Heart left ventricle (tissue), 16 donors: ENCODE measurements around the gene NIM1K. TPM values are rescaled to one million over a fixed set of nuclear protein-coding genes. Genes with fewer than 3 reads are reported as not detected.
"Not testable (repeated sequence)": the region's sequence is repeated elsewhere in the genome, so short reads cannot be mapped to it uniquely, and the experiment has no call there.

ENCODE experiments used
- ATAC-seq, 4 donors: fragments of 200-7000 bp; cut with Tn5 transposase; one replicate each; pipeline ENCODE4 v1.9.1; 2020 to 2022; ENCODE audit warnings: moderate library complexity in 4 of 4, mild to moderate bottlenecking in 3 of 4, moderate number of reproducible peaks in 1 of 4
- DNase-seq, 5 donors: peaks; one replicate each; pipeline ENCODE4 v3.0.0-alpha.2; 2020
- H3K27ac ChIP-seq, 12 donors: fragments of 200-600 bp; sonication (generic) in 4 of 12; one replicate each; pipeline versions ENCODE4 v1.5.0 to v1.8.0; 2016 to 2022; ENCODE audit warnings: mild to moderate bottlenecking in 2 of 12
- H3K27me3 ChIP-seq, 9 donors: fragments of 200-600 bp; sonication (generic) in 2 of 9; one replicate each; pipeline versions ENCODE4 v1.5.1 to v1.8.0; 2016 to 2022; ENCODE audit warnings: mild to moderate bottlenecking in 3 of 9
- H3K36me3 ChIP-seq, 9 donors: fragments of 200-600 bp; sonication (generic) in 2 of 9; one replicate each; pipeline versions ENCODE4 v1.5.0 to v1.8.0; 2018 to 2022; ENCODE audit warnings: mild to moderate bottlenecking in 2 of 9
- H3K4me1 ChIP-seq, 12 donors: fragments of 200-600 bp; sonication (generic) in 4 of 12; one replicate each; pipeline versions ENCODE4 v1.5.0 to v1.8.0; 2016 to 2022; ENCODE audit warnings: mild to moderate bottlenecking in 3 of 12
- H3K4me3 ChIP-seq, 12 donors: fragments of 200-600 bp; sonication (generic) in 4 of 12; one replicate each; pipeline versions ENCODE4 v1.5.0 to v1.8.0; 2017 to 2022; ENCODE audit warnings: mild to moderate bottlenecking in 9 of 12, moderate library complexity in 4 of 12
- H3K9me3 ChIP-seq, 12 donors: fragments of 200-600 bp; sonication (generic) in 4 of 12; one replicate each; pipeline versions ENCODE4 v1.5.0 to v1.8.0; 2016 to 2022; ENCODE audit warnings: mild to moderate bottlenecking in 1 of 12
- CTCF ChIP-seq, 12 donors: fragments of 200-600 bp; sonication (generic) in 4 of 12; IDR thresholded peaks; one replicate each; pipeline versions ENCODE4 v1.5.0 to v1.8.0; 2018 to 2022; ENCODE audit warnings: antibody characterized with exemption in 12 of 12, mild to moderate bottlenecking in 5 of 12
- POLR2A ChIP-seq, 2 donors: fragments of 450-650 bp; IDR thresholded peaks; one replicate each; pipeline ENCODE4 v1.6.1; 2017; ENCODE audit warnings: antibody characterized with exemption in 2 of 2, mild to moderate bottlenecking in 2 of 2, moderate library complexity in 2 of 2
- WGBS, 4 donors: extraction: QIAGEN DNeasy Blood & Tissue Kit in 2 of 4; methylation state at CpG; one replicate each; pipeline versions ENCODE4 v1.1.5 to v1.1.7; 2013 to 2018; 5-methylcytosine and 5-hydroxymethylcytosine counted together
- intact Hi-C, 10 donors: fragments of 100-400 bp; cut with DNase I; formaldehyde crosslinking; loops; one replicate each; pipeline versions ENCODE4 v1.11.1 to v1.14.2; 2022
- polyA plus RNA-seq, 2 donors: library from polyadenylated mRNA; stranded (reverse); fragments of 200-250 nt; gene quantifications; one replicate each; pipeline ENCODE4 v1.2.3, GENCODE V29; 2013
- total RNA-seq, 9 donors: library from RNA; depleted of rRNA in 2 of 9; stranded (reverse); fragments of >200 nt in 2 of 9; fragmentation: NEBNext Ultra II Directional in 3 of 9; extraction: Animal tissue kit (Norgen Biotek cat#: 25700) in 3 of 9; gene quantifications; one replicate each; pipeline versions ENCODE4 v1.1.0 to v1.2.4, GENCODE V29; 2016 to 2023
- donor health status: ischemic (EF 13 %, LVEDD 7.1; RV severe dilation, severe dysfunction).
- donor health status: healthy with polysubstance abuse.
- donor health status: DM: no; HTN: yes; CAD: no.
- donor health status: DM: no; HTN: no; CAD: no.
- donor health status: ischemic (EF 25% LVEDD 6.9; RV normal size, moderate dysfunction).
- donor health status: ischemic (EF 25% LVEDD 5.7; RV mildly dilated, moderate dysfunction).
- donor health status: healthy.
- donor health status: DM: yes; HTN: yes; CAD: no.
- donor health status: ischemic (EF 35%, LVEDD 5.7; RV mildly dilated, moderate dysfunction).
- donor health status: nonischemic (EF 11% LVEDD 7.7; RV severe dilation, severe dysfunction).
- donor health status: DM: yes; HTN: yes; CAD: no.
- donor health status: PGD.
- donor health status: ischemic (EF 29% LVEDD 5.4; RV normal size, mild dysfunction).
- donor health status: nonischemic (EF 23%, LVEDD 6.1; RV moderate dilation, normal function).

Gene NIM1K
- total and polyA plus RNA-seq, 11 donors = 0.11 to 1.4 (median 0.44) TPM; not detected in 2

GRCh38 chr5:43316421-43316820, 124.4 kb downstream of the NIM1K start:
- intact Hi-C loops = loop anchor here in 6 of 10 donors (10.0 kb wide), 3 partner anchors 168 to 252 kb away; partner anchors contain the start of genes TMEM267 (in 4 of the 6) and ZNF131 (in 3 of the 6)
- ATAC-seq (no peak), DNase-seq (no peak)
- 78 to 82% (median 79%) methylated on average over 5 of the region's 5 CpGs for WGBS, 4 donors
- Histone ChIP-seq H3K27me3 (no peaks in the 10 kb centered on the region), H3K27ac (no peak overlapping the region), H3K4me1 (peaks cover 0 to 21% (median 12%) of the 10 kb centered on the region in 12 donors), H3K36me3 (no peaks in the 10 kb centered on the region), H3K9me3 (no peaks in the 10 kb centered on the region), H3K4me3 (no peak overlapping the region)
- TF ChIP-seq POLR2A (IDR thresholded peaks at IDR 0.05) (no peak), CTCF (IDR thresholded peaks at IDR 0.05) (no peak)

DNA sequence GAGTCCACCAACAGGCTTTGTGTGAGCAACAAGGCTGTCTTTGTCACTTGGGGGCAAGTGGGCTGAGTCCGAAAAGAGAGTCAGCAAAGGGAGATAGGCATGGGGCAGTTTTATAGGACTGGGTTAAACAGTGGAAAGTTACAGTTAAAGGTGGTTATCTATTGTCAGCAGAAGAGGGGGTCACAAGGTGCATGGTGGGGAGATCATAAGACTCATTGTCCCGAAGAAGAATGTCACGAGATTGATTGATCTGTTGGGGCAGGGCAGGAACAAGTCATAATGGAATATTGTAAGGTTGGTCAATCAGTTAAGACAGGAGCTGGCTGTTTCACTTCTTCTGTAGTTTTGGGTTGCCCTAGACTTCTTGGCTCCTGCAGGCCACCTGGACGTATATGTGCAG, 128.8 kb downstream of the NIM1K start:
- H3K27me3 ChIP-seq = no peaks in the 10 kb centered on the region
- WGBS, 4 donors = 69 to 90% (median 83%) methylated on average over 4 of the region's 4 CpGs
- TF ChIP-seq POLR2A (IDR thresholded peaks at IDR 0.05) (no peak), CTCF (IDR thresholded peaks at IDR 0.05) (no peak)
- intact Hi-C loops = no loop called here
- no peak overlapping the region for H3K4me3 ChIP-seq
- no peak overlapping the region for H3K27ac ChIP-seq
- ATAC-seq = no peak
- no peaks in the 10 kb centered on the region for H3K4me1 ChIP-seq
- no peak for DNase-seq
- H3K36me3 ChIP-seq = no peaks in the 10 kb centered on the region
- no peaks in the 10 kb centered on the region for H3K9me3 ChIP-seq

- intact Hi-C loops, ATAC-seq: not testable (repeated sequence)
- WGBS, 4 donors = 66 to 84% (median 75%) methylated on average over 3 of the region's 3 CpGs
Observed at GRCh38 chr5:43323488-43323887, 131.5 kb downstream of the NIM1K start.

DNA sequence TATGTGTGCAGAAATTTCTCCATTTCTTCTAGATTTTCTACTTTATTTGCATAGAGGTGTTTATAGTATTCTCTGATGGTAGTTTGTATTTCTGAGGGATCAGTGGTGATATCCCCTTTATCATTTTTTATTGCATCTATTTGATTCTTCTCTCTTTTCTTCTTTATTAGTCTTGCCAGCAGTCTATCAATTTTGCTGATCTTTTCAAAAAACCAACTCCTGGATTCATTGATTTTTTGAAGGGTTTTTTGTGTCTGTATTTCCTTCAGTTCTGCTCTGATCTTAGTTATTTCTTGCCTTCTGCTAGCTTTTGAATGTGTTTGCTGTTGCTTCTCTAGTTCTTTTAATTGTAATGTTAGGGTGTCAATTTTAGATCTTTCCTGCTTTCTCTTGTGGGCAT, 133.6 kb downstream of the NIM1K start:
- H3K9me3 ChIP-seq, H3K27ac ChIP-seq, H3K4me1 ChIP-seq, H3K36me3 ChIP-seq, DNase-seq, ATAC-seq, H3K27me3 ChIP-seq, H3K4me3 ChIP-seq, intact Hi-C loops: not testable (repeated sequence)

More at GRCh38 chr5:43323488-43323887, 131.5 kb downstream of the NIM1K start:
- H3K9me3 ChIP-seq, H3K36me3 ChIP-seq, DNase-seq, H3K4me3 ChIP-seq, H3K27ac ChIP-seq, H3K4me1 ChIP-seq, H3K27me3 ChIP-seq: not testable (repeated sequence)

Other genes starting within 250 kb of the NIM1K start
- gene ANXA2R, start 151.9 kb upstream of the NIM1K start, total RNA-seq = 1 to 10 TPM in 7 of 9 donors, under 1 TPM in 2; 0.49 to 2.4 (median 1.4) TPM
- gene ANXA2R, start 151.9 kb upstream of the NIM1K start, polyA plus RNA-seq = 1 to 10 TPM; 1.1 to 2.0 TPM
- 10 to 100 TPM; 10.9 to 21.6 (median 13.3) TPM for gene ZNF131, start 71.3 kb upstream of the NIM1K start, total RNA-seq
- gene ZNF131, start 71.3 kb upstream of the NIM1K start, polyA plus RNA-seq = 10 to 100 TPM; 14.1 to 18.5 TPM
- 10 to 100 TPM in 7 of 9 donors, 1 to 10 TPM in 2; 7.9 to 34.8 (median 30.0) TPM for gene HMGCS1, start 121.2 kb downstream of the NIM1K start, total RNA-seq
- 10 to 100 TPM in 1 of 2 donors, 1 to 10 TPM in 1; 6.3 to 34.7 TPM for gene HMGCS1, start 121.2 kb downstream of the NIM1K start, polyA plus RNA-seq
- gene CCL28, start 220.2 kb downstream of the NIM1K start, total RNA-seq = 1 to 10 TPM in 1 of 9 donors, under 1 TPM in 7, not detected in 1; 0.12 to 1.6 (median 0.34) TPM
- gene CCL28, start 220.2 kb downstream of the NIM1K start, polyA plus RNA-seq = under 1 TPM; 0.06 to 0.30 TPM